SK-N-MC (cell line): ENCODE data around the gene RNF144A.

Experiments used
- EZH2 ChIP-seq: fragments of 200-600 bp; sonication (generic); IDR thresholded peaks from one replicate; pipeline ENCODE4 v1.6.1; 2017; ENCODE audit warnings: antibody characterized with exemption
- POLR2AphosphoS5 ChIP-seq: IDR thresholded peaks from 2 replicates; pipeline ENCODE4 v1.6.1; 2012; ENCODE audit warnings: mild to moderate bottlenecking, low read depth, low read length, borderline replicate concordance

DNA sequence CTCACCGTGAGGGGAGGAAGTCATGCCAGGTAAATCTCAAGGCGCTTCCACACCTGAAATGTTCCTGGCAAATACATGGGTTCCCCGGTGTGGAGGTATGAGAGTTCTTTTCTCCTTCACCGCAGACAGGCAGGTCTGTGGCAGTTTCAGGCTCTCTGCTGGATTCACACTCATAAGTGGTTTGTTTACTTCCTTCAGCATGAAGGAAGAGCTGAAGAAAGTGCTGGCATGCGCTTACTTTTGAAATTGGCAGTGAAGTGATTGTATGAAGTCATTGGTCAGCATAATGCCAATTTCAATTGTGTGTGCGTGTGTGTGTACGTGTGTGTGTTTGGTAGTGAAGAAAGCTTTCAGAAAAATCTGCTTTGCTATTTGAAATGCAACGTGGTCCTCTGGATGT lies 43.4 kb downstream of the RNF144A start:
- no peak for TF ChIP-seq POLR2AphosphoS5
- no peak for TF ChIP-seq EZH2
